Activated naive CD8-positive, alpha-beta T cell treated with anti-CD3 and anti-CD28 coated beads for 36 hours (primary cell): ENCODE results near the gene OR52J3. TPM values are rescaled to one million over a fixed set of nuclear protein-coding genes. Genes with fewer than 3 reads are reported as not detected.
"Not testable (repeated sequence)": the region's sequence is repeated elsewhere in the genome, so short reads cannot be mapped to it uniquely, and the experiment has no call there.

Source experiments
- DNase-seq: peaks from one replicate; pipeline ENCODE4 v3.0.0; 2021
- H3K27ac Mint-ChIP-seq: one replicate; pipeline ENCODE4 v1.8.0; 2022; ENCODE audit warnings: mild to moderate bottlenecking, moderate library complexity, mixed read lengths
- H3K27me3 Mint-ChIP-seq: one replicate; pipeline ENCODE4 v1.8.0; 2022; ENCODE audit warnings: mild to moderate bottlenecking, mixed read lengths
- H3K36me3 Mint-ChIP-seq: one replicate; pipeline ENCODE4 v1.8.0; 2021; ENCODE audit warnings: mild to moderate bottlenecking, mixed read lengths
- H3K4me1 Mint-ChIP-seq: one replicate; pipeline ENCODE4 v1.8.0; 2021; ENCODE audit warnings: mixed read lengths
- H3K4me3 Mint-ChIP-seq: one replicate; pipeline ENCODE4 v1.8.0; 2022; ENCODE audit warnings: mild to moderate bottlenecking, moderate library complexity, mixed read lengths
- H3K9me3 Mint-ChIP-seq: one replicate; pipeline ENCODE4 v1.8.0; 2022; ENCODE audit warnings: mixed read lengths
- total RNA-seq, 2 experiments: library from RNA; stranded (reverse); gene quantifications; one replicate each; pipeline ENCODE4 v1.2.3, GENCODE V29; 2021

The OR52J3 gene
- not detected for total RNA-seq

DNA sequence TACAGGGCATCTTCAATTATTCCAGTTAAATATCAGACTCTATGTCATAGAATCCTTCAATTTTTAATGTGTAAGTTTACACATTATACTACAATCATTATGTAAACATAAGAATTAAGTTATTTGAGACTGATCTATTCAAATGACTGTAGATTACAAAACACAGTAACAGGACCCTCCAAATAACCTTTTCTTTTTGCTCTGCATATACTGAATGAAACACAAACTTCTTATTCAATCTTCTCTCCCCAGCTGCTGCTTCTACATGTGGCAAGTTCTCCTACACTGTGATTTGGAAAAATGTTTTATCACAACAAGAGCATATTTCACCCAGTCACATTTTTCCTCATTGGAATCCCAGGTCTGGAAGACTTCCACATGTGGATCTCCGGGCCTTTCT, at the start of gene OR52J3:
Gene OR52J3, plus strand, starts transcription at position 301 of the 400 bp plus-strand sequence. Its CDS starts 0 bp downstream, at position 301.
- Mint-ChIP-seq H3K27me3 (no peaks in the 10 kb centered on the region), H3K4me1 (no peaks in the 10 kb centered on the region), H3K36me3 (no peaks in the 10 kb centered on the region), H3K4me3 (no peak within 1 kb of the TSS), H3K27ac (no peak within 1 kb of the TSS), H3K9me3 (peaks cover 3% of the 10 kb centered on the region)
- no peak for DNase-seq

DNA sequence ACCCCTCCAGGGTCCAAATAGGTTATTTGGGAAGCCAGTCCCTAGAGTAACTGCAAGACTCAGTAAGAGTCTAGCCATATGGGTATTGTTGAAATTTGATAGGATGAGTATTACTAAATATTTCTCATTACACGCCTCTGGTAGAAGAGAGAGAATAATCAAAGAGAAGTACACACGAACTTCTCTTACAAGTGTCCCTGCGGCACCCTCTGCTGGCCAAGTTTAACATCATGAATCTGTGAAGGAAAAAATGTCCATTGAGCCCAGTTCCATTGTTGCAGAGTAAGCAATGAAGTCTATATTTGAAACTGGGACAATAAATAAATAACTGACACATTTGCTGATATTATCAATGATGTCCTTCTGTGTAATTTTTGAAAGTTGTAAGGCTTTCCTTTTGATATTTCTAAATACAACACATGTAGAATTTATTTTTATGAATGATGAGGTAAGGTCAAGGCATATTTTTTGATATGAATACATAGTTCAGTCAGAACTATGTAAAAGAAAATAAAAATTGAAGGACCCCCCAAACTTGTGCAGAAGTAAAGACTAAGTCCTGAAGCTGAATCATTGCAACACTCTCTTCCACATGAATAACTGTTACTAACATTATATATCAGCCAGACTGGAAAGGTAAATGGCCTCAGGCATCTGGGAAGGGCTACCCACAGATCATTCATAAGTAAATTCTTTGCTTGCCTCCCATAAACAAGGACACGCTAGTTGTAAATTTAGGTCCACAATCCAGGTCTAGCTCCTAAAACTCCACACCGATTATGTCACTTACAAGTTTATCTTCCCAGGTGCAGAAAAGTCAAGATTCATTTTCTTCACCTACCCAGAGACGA, 41.7 kb upstream of the OR52J3 start:
- Mint-ChIP-seq H3K9me3 (no peaks in the 10 kb centered on the region), H3K4me1 (no peaks in the 10 kb centered on the region), H3K27ac (no peak overlapping the region), H3K4me3 (no peak overlapping the region), H3K27me3 (peaks cover 15% of the 10 kb centered on the region), H3K36me3 (no peaks in the 10 kb centered on the region)
- DNase-seq, result peak; percentile 6

DNA sequence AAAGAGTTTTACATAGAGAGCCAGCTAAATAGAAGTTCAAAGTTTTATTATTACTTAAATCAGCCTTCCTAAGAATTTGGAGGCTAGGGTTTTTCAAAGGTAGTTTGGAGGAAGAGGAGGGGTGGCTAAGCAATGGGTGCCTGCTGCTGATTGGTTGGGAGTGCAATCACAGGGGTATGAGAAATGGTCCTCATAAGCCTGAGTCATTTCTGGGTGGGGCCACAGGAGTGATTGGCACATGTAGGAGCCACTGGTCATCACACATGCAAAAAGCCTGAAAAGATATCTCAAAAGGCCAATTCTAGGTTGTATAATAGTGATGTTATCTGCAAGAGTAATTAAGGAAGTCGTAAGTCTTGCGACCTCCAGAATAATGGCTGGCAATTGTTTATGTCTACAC, 38.8 kb upstream of the OR52J3 start:
- DNase-seq, result no peak
- peaks cover 15% of the 10 kb centered on the region for H3K27me3 Mint-ChIP-seq
- no peak overlapping the region for H3K27ac Mint-ChIP-seq
- no peaks in the 10 kb centered on the region for H3K4me1 Mint-ChIP-seq
- no peak overlapping the region for H3K4me3 Mint-ChIP-seq
- no peaks in the 10 kb centered on the region for H3K9me3 Mint-ChIP-seq
- no peaks in the 10 kb centered on the region for H3K36me3 Mint-ChIP-seq

DNA sequence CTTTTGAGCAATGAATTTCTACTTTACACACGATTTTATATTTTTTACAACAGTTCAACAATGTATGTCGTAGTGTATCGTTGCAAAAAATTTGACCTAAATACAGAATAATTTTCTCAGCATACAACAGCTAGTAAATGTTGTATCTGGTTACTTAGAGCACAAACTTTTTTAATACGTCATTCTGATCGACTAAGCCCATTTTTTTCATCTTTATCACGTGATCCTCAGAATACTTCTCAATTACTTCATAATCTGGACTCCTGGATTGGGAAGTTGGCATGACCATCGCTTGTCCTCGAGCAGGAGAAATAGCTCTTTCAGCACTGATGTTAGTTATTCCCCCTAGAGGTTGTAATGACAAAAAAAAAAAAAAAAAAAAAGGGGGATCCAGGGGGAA, 35.1 kb upstream of the OR52J3 start:
- Mint-ChIP-seq H3K4me3 (no peak overlapping the region), H3K36me3 (no peaks in the 10 kb centered on the region), H3K9me3 (no peaks in the 10 kb centered on the region), H3K27me3 (no peaks in the 10 kb centered on the region), H3K27ac (no peak overlapping the region), H3K4me1 (no peaks in the 10 kb centered on the region)
- no peak for DNase-seq

DNA sequence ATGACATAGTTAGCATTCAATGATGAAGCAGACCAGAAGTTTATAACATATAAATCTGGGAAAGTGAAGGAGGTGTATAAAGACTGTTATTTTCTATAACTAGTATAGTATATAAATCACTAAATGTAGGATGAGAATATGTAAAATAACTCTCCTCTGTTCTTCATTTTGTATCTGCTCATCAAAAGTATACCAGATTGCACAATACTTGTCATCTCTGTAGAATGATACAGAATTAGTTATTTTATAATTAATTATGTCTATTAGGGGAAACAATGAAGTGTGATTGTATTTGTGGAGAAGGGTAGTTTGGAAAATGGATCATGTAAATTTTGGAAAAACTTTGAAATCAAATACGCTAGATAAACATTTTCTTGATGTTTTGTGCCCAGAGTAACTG, 33.3 kb upstream of the OR52J3 start:
- no peak for DNase-seq
- H3K36me3 Mint-ChIP-seq, result no peaks in the 10 kb centered on the region
- no peaks in the 10 kb centered on the region for H3K27me3 Mint-ChIP-seq

DNA sequence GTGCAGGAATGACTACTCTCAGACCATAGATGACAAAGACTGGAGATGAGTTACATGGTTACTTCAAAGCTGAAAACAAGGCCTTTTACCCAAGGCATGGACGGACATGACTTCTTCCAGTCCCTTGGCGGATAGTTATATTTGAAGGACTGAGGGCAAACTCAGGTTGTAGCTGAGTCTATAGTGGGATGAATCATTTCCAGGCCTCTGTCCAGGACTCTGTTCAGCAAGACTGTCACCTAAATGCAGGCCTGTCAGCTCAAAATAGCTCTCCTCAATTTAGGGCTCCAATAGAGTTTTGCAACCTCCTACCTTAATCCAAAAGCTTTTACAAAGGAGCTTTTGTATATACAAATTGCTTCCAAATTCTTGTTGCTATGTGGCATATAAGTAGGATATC, 24.3 kb upstream of the OR52J3 start:
- no peak overlapping the region for H3K27ac Mint-ChIP-seq
- no peaks in the 10 kb centered on the region for H3K27me3 Mint-ChIP-seq
- no peak overlapping the region for H3K4me3 Mint-ChIP-seq
- DNase-seq, result no peak
- H3K4me1 Mint-ChIP-seq, result no peaks in the 10 kb centered on the region
- peaks cover 13% of the 10 kb centered on the region for H3K9me3 Mint-ChIP-seq
- peaks cover 2% of the 10 kb centered on the region for H3K36me3 Mint-ChIP-seq

More for the DNA sequence above, 33.3 kb upstream of the OR52J3 start:
- Mint-ChIP-seq H3K9me3 (no peaks in the 10 kb centered on the region), H3K27ac (no peak overlapping the region), H3K4me3 (no peak overlapping the region), H3K4me1 (no peaks in the 10 kb centered on the region)

DNA sequence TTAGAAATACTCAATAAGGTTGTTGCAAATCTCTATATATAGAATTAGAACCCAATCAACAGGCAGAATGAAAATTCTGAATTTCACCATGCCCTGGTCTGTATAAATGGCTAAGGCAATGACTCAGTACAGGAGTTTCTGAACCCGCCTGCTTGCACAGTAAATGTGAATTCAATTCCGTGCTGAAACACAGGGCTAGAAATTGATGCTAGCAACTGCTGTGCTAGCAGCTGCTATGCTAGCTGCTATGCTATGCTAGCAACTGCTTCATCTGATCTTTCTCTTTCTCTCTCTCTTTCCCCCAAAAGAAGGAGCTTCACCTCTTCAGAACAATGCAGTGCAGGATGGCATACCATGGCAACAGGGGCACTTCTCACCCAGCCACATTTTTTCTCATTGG, 9.7 kb upstream of the OR52J3 start:
- no peak overlapping the region for H3K4me3 Mint-ChIP-seq
- no peak for DNase-seq
- H3K4me1 Mint-ChIP-seq, result no peaks in the 10 kb centered on the region
- H3K36me3 Mint-ChIP-seq, result no peaks in the 10 kb centered on the region
- H3K9me3 Mint-ChIP-seq, result no peaks in the 10 kb centered on the region
- H3K27me3 Mint-ChIP-seq, result peaks cover 4% of the 10 kb centered on the region
- H3K27ac Mint-ChIP-seq, result no peak overlapping the region

DNA sequence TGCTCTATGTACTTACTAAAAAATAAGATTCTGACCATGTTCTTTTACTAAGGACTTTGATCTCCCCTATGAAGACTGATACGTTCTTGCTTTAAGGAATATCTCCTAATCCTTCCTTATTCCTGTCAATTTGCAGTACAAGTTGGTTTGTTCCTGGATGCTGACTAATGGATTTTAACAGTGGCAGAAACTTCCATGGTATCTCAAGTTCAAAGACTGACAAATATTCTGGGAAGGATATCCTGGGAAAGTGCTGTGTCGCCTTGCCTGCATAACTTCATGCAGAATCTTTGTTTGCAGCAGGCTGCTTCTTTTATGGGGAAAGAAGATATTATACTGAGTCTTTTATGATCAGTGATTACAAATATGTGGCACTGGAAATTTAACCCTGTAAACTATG, 8.4 kb upstream of the OR52J3 start:
- Mint-ChIP-seq H3K9me3 (no peaks in the 10 kb centered on the region), H3K4me3 (no peak overlapping the region), H3K27me3 (peaks cover 4% of the 10 kb centered on the region), H3K27ac (no peak overlapping the region), H3K36me3 (no peaks in the 10 kb centered on the region), H3K4me1 (no peaks in the 10 kb centered on the region)
- DNase-seq, result no peak

DNA sequence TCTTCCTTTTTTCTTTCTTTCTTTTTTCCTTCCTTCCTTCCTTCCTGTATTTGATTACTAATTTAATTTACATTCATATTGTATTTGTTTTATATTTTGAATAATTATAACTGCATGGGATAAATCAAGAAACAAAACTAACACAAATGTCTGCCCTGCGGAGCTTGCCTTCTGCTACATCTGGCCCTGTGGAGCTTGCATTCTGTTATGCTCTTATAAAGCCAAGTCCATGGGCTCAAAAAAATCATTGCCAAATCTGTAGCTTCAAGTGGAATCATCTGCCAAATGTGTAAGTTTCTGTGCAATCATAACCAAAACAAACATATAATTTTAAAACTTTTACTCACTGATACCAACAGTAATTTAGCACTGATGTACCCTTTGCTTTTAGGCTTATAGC, 8.0 kb upstream of the OR52J3 start:
- Mint-ChIP-seq H3K4me1 (no peaks in the 10 kb centered on the region), H3K27me3 (peaks cover 4% of the 10 kb centered on the region), H3K9me3 (no peaks in the 10 kb centered on the region), H3K27ac (no peak overlapping the region), H3K4me3 (no peak overlapping the region), H3K36me3 (no peaks in the 10 kb centered on the region)
- no peak for DNase-seq

DNA sequence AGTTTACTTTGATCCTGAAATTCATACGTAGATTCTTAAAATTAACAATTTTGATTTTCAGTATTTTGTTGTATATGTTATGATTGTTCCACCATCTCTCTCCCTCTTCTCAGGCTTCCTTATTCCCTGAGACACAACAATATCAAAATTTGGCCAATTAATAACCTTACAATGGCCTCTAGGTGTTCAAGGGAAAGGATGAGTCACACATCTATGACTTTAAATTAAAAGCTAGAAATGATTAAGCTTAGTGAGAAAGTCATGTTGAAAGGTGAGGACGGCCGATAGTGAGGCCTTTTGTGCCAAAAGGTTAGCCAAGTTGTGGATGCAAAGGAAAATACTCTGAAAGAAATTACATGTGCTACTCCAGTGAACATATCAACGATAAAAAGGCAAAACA, 5.5 kb upstream of the OR52J3 start:
- no peak overlapping the region for H3K4me3 Mint-ChIP-seq
- no peaks in the 10 kb centered on the region for H3K9me3 Mint-ChIP-seq
- no peaks in the 10 kb centered on the region for H3K4me1 Mint-ChIP-seq
- no peaks in the 10 kb centered on the region for H3K36me3 Mint-ChIP-seq
- no peak overlapping the region for H3K27ac Mint-ChIP-seq
- H3K27me3 Mint-ChIP-seq, result peaks cover 4% of the 10 kb centered on the region
- DNase-seq, result no peak

DNA sequence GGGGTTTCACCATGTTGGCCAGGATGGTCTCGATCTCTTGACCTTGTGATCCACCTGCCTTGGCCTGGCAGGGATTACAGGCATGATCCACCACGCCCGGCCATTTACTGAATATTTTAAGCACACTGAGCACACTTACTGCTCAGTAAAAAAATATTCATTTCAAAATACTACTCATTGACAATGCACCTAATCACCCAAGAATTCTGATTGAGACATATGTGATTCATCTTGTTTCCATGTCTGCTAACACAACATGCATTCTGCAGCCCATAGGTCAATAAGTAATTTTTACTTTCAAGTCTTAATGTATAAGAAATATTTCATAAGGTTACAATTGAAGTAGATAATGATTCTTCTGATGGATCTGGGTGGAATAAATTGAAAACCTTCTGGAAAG, 4.2 kb upstream of the OR52J3 start:
- Mint-ChIP-seq H3K9me3 (peaks cover 2% of the 10 kb centered on the region), H3K4me1 (no peaks in the 10 kb centered on the region), H3K27me3 (peaks cover 4% of the 10 kb centered on the region), H3K4me3 (no peak overlapping the region), H3K27ac (no peak overlapping the region), H3K36me3 (no peaks in the 10 kb centered on the region)
- no peak for DNase-seq

DNA sequence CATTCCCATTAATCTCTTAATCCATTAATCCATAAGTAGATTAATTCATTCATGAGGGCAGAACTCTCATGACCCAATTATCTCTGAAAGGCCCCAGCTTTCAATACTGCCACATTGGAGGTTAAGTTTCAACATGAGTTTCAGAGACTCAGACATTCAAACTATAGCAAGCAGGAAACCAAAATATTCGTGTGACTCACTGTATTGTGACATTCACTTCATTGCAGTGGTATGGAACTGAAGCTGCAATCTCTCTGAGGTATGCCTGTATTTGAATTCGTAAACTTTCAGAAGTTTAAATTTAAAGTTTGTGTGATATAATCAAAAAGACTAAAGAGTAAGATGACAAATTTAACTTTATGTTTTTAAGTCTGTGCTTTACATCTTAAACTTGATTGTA, 2.9 kb upstream of the OR52J3 start:
- H3K27me3 Mint-ChIP-seq, result peaks cover 4% of the 10 kb centered on the region
- no peaks in the 10 kb centered on the region for H3K4me1 Mint-ChIP-seq
- H3K4me3 Mint-ChIP-seq, result no peak overlapping the region
- no peaks in the 10 kb centered on the region for H3K36me3 Mint-ChIP-seq
- no peak for DNase-seq
- no peak overlapping the region for H3K27ac Mint-ChIP-seq
- H3K9me3 Mint-ChIP-seq, result peaks cover 3% of the 10 kb centered on the region

DNA sequence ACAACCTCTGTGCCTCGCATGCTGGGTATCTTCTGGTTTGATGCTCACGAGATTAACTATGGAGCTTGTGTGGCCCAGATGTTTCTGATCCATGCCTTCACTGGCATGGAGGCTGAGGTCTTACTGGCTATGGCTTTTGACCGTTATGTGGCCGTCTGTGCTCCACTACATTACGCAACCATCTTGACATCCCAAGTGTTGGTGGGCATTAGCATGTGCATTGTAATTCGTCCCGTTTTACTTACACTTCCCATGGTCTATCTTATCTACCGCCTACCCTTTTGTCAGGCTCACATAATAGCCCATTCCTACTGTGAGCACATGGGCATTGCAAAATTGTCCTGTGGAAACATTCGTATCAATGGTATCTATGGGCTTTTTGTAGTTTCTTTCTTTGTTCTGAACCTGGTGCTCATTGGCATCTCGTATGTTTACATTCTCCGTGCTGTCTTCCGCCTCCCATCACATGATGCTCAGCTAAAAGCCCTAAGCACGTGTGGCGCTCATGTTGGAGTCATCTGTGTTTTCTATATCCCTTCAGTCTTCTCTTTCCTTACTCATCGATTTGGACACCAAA, 516 bp downstream of the OR52J3 start:
- Mint-ChIP-seq H3K27me3 (no peaks in the 10 kb centered on the region), H3K4me3 (no peak overlapping the region), H3K27ac (no peak overlapping the region), H3K9me3 (peaks cover 3% of the 10 kb centered on the region), H3K36me3 (no peaks in the 10 kb centered on the region), H3K4me1 (no peaks in the 10 kb centered on the region)
- no peak for DNase-seq

DNA sequence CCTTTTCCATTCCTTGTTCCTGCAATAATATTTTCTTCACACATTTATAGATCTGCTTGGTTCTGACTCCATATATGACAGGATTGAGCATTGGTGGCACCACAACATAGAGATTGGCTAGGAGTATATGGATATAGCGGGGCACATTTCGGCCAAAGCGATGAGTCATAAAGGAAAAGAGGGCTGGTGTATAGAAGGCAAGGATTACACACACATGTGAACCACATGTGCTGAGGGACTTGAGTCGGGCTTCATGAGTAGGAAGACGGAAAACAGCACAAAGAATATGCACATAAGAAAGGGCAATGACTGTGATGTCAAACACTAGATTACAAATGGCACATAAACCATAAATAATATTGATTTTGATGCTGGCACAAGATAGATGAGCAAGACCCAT, 12.4 kb downstream of the OR52J3 start:
- DNase-seq, H3K4me3 Mint-ChIP-seq, H3K9me3 Mint-ChIP-seq, H3K4me1 Mint-ChIP-seq, H3K36me3 Mint-ChIP-seq, H3K27me3 Mint-ChIP-seq, H3K27ac Mint-ChIP-seq: not testable (repeated sequence)

DNA sequence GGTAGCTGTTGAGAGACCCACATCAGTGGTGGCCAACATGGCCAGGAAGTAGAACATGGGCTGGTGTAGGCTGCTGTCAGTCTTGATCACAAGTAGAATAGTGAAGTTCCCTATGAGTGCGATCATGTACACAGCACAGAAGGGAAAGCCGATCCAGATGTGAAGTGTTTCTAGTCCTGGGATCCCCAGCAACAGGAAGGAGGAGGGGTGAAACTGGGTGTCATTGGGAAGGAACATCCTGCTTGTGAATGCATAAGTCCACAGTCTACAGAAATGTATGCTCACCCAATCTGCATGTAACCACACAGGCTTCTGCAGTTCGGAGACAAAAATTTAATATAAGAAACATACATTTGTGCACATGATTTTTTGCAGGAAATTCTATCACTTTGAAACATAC, 13.1 kb downstream of the OR52J3 start, which contains the start of gene OR52E2:
Gene OR52E2, minus strand, starts transcription at position 237 of the 400 bp plus-strand sequence. Its CDS starts 0 bp downstream, at position 237.
- Mint-ChIP-seq H3K4me1 (no peaks in the 10 kb centered on the region), H3K36me3 (no peaks in the 10 kb centered on the region), H3K27me3 (peaks cover 12% of the 10 kb centered on the region), H3K9me3 (peaks cover 2% of the 10 kb centered on the region), H3K4me3 (no peak within 1 kb of the TSS), H3K27ac (no peak within 1 kb of the TSS)
- DNase-seq, result no peak

DNA sequence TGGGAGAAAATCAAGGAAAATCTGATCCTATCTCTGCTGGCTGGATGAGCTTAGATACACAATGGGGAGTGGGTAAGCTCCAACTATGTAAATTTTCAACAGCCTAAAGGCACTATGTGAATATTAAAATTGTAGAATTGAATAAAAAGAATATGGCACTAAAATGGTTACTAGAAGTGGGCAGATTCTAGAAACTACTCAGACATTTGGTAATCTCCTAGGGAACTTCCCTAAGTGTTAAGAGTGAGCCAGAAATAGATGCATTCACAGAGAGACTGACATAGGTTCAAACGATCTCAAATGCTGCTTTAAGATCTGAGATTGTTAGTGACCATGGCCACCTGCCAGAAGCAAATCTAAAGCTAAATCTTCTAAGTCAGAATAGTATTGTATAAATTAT, 18.7 kb downstream of the OR52J3 start:
- DNase-seq, result no peak
- peaks cover 4% of the 10 kb centered on the region for H3K27me3 Mint-ChIP-seq
- H3K9me3 Mint-ChIP-seq, result no peaks in the 10 kb centered on the region
- H3K27ac Mint-ChIP-seq, result no peak overlapping the region
- no peaks in the 10 kb centered on the region for H3K4me1 Mint-ChIP-seq
- H3K4me3 Mint-ChIP-seq, result no peak overlapping the region
- no peaks in the 10 kb centered on the region for H3K36me3 Mint-ChIP-seq
